HG02885 (cell line): ENCODE data around the gene CREB3L1.
"Not testable (repeated sequence)": the region's sequence is repeated elsewhere in the genome, so short reads cannot be mapped to it uniquely, and the experiment has no call there.

Source experiments
- ATAC-seq: cut with Tn5 transposase; IDR thresholded peaks from one replicate; pipeline ENCODE4 v1.9.1; 2021; ENCODE audit warnings: mild to moderate bottlenecking; ENCODE audit not compliant: unreplicated experiment, poor library complexity

CREB3L1 gene

GRCh38 chr11:46293641-46294103 lies 16.2 kb downstream of the CREB3L1 start:
- ATAC-seq = no peak

DNA sequence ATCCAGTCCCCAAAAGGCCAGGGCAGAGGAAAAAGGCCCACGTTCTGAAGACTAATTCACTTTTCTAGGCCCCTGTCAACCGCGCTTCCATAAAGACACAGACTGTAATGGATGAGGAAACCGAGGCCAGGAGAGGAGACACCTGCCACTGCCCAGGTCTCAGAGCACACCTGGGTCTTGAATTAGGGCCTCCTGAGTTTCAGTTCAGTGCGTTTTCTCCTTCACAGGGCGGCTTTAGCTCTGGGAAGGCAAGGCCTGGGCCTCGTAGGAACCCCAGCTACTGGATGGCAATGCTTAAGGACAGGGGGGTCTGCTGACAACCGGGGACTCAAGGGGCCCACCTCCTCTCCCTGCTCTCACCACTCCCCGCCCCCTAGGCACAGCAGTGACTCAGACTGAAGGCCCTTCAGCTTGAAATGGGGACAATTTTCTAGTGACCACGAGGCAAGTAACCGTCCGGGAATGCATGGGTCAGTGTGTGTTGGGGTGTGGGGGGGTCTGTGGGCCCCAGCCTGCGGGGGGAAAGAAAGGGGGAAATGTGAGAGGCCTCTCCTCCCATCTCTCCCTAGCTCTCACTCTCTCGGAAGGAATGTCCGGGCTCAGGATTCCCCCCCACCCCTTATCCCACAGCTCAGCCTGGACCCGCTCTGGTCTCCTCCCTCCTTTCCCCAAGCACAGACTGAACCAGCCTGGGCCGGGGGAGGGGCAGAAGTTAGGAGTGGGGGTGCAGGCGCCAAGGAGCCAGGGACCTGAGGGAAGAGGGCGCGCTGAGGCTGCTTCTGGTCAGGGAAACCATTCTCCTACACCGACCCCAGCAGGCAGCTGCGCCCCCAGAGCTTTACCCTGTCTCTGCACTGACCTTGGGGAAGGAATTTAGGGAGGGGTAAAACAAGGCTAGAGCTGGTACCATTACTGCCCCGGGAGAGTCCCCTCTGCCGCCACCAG lies 17.2 kb downstream of the CREB3L1 start:
- ATAC-seq = no peak

DNA sequence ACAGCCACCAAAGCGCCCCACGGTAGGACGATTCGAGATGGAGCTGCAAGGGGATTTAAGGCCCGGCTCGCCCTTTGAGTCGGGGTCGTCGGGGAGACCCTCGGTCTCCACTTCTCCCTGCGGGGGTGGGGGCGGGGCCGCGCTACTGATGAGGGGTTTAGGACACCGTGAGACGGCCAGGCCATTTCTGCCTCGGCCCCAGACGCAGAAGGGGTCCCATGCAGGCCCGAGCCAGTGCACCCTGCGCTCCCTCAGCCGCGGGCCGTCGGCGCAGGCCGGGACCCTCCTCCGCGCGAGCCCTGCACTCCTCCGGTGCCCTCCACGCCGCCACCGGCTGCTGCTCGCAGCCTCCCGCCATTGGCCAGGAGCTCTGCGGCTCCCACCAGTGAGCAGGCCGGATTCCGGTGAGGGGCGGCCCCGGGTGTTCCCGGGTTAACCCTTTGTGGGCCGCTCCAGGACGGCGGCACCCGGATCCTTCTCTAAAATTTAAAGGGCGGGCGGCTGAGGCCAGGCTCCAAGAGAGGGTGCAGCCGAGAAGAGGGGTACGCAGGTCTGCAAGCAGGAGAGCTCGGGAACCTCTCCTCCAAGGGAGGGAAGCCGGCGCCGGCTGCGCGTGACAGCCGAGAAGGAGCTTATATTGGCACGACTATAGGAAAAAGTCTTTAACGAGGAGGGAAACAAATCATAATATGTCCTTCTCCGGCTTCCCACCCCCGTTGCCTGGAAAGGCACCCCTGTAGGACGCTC lies 18.0 kb downstream of the CREB3L1 start:
- ATAC-seq = peak; percentile 88

DNA sequence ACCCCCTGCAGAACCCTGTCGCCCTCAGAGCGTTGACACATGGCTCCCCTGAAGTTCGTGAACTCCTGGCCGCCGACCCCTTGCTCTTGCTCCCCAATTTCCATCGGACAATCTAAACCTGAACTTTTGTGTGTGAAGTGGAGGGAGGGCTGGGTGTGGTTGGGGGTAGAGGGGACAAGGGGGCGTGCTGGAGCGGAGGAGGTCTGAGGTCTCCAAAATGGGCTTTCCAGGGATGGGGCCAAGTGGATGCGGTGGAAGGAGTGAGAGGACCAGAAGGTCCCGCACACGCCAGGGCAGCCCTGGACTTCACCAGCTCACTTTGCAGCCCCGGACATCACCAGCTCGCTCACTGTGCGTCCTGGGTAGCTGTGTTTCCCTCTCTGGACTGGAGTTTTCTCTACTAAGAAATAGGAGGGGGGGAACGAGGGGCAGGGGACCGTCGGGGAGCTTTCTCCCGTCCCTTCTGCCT lies 18.6 kb downstream of the CREB3L1 start:
- no peak for ATAC-seq

GRCh38 chr11:46296528-46297448 lies 19.3 kb downstream of the CREB3L1 start:
- ATAC-seq = no peak

DNA sequence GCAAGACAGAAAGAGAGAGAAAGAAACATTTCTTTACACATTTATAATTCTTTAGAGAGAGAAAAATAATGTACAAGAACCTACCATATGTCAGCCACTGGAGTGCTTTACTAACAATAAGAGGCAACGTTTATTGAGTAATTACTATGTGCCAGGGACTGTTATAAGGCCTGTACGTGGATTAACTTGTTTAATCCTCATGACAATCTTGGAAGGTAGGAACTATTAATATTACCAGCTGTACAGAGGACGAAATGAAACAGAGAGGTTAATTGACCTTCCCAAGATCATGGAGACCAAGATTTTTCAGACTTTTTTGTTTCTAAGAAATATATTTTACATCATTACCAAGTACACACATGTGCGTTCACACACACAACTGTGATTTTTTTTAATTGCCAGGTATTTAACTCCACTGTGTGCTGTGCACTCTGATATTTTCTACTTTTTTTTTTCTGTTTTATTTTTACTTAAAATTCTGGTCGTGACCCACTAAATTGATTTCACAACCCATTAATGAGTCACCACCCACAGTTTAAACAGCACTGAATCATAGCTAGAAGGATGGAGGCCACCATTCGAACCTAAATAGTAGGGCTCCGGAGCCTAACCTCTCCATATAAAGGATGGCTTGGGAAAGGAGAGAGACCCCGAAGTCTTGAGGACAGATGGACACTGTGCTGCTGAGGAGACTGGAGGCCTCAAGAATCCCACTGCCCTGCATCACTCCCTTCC lies 21.4 kb downstream of the CREB3L1 start:
- ATAC-seq = no peak

- no peak for ATAC-seq
Observed at GRCh38 chr11:46299451-46299961, 22.0 kb downstream of the CREB3L1 start.

- no peak for ATAC-seq
Observed at GRCh38 chr11:46300270-46300669, 22.8 kb downstream of the CREB3L1 start.

DNA sequence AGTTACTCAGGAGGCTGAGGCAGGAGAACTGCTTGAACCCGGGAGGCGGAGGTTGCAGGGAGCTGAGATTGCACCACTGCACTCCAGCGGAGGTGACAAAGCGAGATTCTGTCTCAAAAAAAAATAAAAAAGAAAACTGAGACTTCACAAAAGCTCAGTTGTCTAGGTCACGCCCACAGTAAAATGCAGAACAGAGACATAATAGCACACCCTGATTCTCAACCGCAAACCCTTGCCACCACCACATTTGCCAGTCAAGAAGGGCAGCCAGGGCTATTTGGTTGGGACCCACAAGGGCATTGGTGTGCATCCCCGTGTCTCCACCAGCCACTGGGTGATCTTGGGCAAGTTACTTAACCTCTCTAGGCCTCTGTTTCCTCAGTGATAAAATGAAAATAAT lies 25.4 kb downstream of the CREB3L1 start:
- peak; percentile 81 for ATAC-seq

GRCh38 chr11:46304036-46304435 lies 26.6 kb downstream of the CREB3L1 start:
- ATAC-seq = not testable (repeated sequence)

DNA sequence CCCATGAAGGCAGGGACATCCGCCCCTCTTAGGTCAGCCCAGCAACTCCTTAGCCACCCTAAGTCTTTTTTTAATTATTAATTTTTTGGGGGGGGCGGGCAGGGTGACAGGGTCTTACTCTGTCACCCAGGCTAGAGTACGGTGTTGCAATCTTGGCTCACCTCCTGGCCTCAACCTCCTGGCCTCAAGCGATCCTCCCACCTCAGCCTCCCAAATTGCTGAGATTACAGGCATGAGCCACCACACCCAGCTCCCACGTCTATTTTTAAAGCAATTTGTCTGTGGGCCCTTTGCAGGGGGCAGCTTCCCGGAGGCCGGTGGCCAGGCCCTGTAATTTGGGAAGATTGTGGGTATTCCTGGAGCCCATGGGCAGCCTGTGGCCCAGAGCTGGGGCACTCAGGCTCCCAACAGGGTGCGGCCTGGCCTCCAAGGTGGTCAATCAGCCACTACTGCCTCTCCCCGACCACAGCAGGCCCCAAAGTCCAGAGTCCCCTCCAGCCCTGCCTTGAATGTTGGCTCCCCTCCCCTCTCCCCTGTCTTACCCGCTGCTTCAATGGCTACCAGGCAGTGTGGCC lies 27.2 kb downstream of the CREB3L1 start:
- no peak for ATAC-seq

DNA sequence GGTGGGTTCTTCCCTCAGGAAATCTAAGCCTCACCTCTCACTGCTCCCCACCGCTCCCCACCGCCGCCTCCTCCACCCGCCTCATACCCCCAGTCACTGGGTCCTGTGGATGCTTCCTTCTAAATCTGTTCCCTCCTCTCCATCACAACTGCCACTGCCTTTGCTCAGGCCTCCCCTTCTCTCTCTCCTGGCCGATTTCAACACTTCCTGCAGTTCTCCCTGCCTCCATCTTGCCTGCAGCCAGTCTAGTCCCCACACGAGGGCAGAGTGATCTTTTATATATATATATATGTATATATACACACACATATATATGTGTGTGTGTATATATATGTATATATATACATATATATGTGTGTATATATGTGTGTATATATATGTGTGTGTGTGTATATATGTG lies 27.8 kb downstream of the CREB3L1 start:
- ATAC-seq = no peak

GRCh38 chr11:46306296-46306853 lies 28.9 kb downstream of the CREB3L1 start:
- no peak for ATAC-seq

DNA sequence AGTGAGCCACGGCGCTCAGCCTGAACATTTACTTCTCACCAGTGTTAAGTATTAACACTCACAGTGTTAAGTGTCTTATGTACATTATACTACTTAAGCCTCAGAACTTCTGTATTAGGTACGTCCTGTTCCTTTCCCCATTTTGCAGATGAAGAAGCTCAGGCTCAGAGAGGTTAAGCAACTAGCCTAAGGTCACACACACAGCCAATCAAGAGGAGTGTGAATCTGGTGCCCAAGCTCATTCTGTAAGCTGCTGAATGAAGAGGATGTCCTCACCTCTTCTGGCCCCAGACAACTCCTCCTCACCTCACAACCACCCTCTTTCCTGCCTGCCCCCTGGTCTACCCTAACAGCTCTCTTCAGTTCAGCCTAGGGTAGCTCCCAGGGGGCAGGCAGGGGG lies 29.9 kb downstream of the CREB3L1 start:
- no peak for ATAC-seq

DNA sequence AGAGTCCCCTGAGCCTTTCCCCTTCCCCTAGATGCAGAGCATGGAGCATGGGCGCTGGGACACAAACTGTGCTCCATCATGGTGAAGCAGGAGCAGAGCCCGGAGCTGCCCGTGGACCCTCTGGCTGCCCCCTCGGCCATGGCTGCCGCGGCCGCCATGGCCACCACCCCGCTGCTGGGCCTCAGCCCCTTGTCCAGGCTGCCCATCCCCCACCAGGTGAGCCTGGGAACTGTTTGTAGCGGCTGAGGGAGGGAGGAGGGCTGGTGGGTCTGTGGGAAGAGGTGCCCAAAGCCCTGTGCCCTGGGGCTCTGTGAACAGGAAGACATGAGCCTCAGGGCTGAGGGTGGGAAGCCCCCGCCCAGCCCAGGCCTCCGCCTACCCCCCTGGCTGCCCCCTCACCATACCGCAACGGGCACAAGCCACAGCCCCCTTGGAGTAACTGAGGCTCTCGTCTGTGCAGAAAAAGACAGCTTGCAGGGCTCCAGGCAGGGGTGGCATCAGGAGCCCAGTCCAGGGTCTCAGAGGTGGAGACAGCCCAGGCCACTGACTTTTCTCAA lies 30.4 kb downstream of the CREB3L1 start:
- ATAC-seq = no peak

- ATAC-seq = no peak
Observed at GRCh38 chr11:46308631-46309419, 31.4 kb downstream of the CREB3L1 start.

DNA sequence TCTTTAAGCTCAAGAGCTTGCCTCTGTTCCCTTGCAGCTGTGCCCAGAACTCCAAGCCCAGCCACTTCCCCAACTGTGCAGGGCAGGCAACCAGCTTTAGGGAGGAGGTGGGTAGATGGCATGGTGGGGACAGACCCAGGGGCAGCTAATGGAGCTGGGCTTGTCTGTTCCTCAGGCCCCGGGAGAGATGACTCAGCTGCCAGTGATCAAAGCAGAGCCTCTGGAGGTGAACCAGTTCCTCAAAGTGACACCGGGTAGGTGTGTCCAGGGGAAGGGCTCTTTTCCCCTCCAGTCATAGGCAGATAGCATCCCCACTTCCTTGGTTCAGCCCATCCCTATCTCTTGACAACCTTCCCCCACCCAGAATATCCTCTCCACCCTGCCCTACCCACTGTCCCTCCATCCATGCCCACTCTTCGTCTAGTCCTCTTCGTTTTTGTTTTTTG lies 32.4 kb downstream of the CREB3L1 start:
- ATAC-seq = peak; percentile 60
